ENCODE measurements around the gene DPM3.

DPM3 gene

GRCh38 chr1:155124503-155125463, 15.5 kb downstream of the DPM3 start:
- Histone ChIP-seq H3K9me2 (replicated peaks; ENCODE audit: control insufficient read depth, low read length) (no peaks in the 10 kb centered on the region), H3K4me3 (ENCODE audit: low read length) (no peak overlapping the region), H4K20me1 (ENCODE audit: control insufficient read depth, insufficient read depth, low read depth, low read length) (no peaks in the 10 kb centered on the region), H3K27ac (ENCODE audit: low read depth, low read length) (no peak overlapping the region), H3K36me3 (ENCODE audit: control insufficient read depth, low read length) (no peaks in the 10 kb centered on the region), H3K4me1 (ENCODE audit: control insufficient read depth, low read length) (peaks cover 25% of the 10 kb centered on the region), H3K9me3 (ENCODE audit: control insufficient read depth, insufficient read depth, low read length) (no peaks in the 10 kb centered on the region), H3K27me3 (ENCODE audit: control insufficient read depth, low read length) (peaks cover 75% of the 10 kb centered on the region), H3K4me2 (ENCODE audit: low read length) (no peak overlapping the region), H3K79me2 (ENCODE audit: control insufficient read depth, low read length) (no peaks in the 10 kb centered on the region), H3F3A (ENCODE audit: control insufficient read depth, insufficient read depth) (no peaks in the 10 kb centered on the region)
- no peak for TF ChIP-seq EZH2phosphoT487 (IDR thresholded peaks at IDR 0.05; ENCODE audit: borderline replicate concordance, low read length)
- TF ChIP-seq CTCF (IDR thresholded peaks at IDR 0.05; ENCODE audit: low read depth, low read length, poor library complexity, severe bottlenecking), result no peak

- TF ChIP-seq CTCF (IDR thresholded peaks at IDR 0.05; ENCODE audit: low read depth, low read length, poor library complexity, severe bottlenecking) (no peak), EZH2phosphoT487 (IDR thresholded peaks at IDR 0.05; ENCODE audit: borderline replicate concordance, low read length) (no peak)
- no peaks in the 10 kb centered on the region for H3F3A ChIP-seq (ENCODE audit: control insufficient read depth, insufficient read depth)
- no peaks in the 10 kb centered on the region for H3K79me2 ChIP-seq (ENCODE audit: control insufficient read depth, low read length)
- H3K9me3 ChIP-seq (ENCODE audit: control insufficient read depth, insufficient read depth, low read length), result no peaks in the 10 kb centered on the region
- H3K27ac ChIP-seq (ENCODE audit: low read depth, low read length), result no peak overlapping the region
- no peak overlapping the region for H3K4me3 ChIP-seq (ENCODE audit: low read length)
- H3K27me3 ChIP-seq (ENCODE audit: control insufficient read depth, low read length), result peaks cover 74% of the 10 kb centered on the region
- H3K4me2 ChIP-seq (ENCODE audit: low read length), result no peak overlapping the region
- no peaks in the 10 kb centered on the region for H3K9me2 ChIP-seq (replicated peaks; ENCODE audit: control insufficient read depth, low read length)
- H3K4me1 ChIP-seq (ENCODE audit: control insufficient read depth, low read length), result peaks cover 24% of the 10 kb centered on the region
- H4K20me1 ChIP-seq (ENCODE audit: control insufficient read depth, insufficient read depth, low read depth, low read length), result no peaks in the 10 kb centered on the region
- H3K36me3 ChIP-seq (ENCODE audit: control insufficient read depth, low read length), result no peaks in the 10 kb centered on the region
Observed at GRCh38 chr1:155123801-155124200, 16.5 kb downstream of the DPM3 start.

GRCh38 chr1:155122308-155122707, 18.0 kb downstream of the DPM3 start:
- Histone ChIP-seq H3K27me3 (ENCODE audit: control insufficient read depth, low read length) (peaks cover 70% of the 10 kb centered on the region), H3K4me3 (ENCODE audit: low read length) (no peak overlapping the region), H3K4me2 (ENCODE audit: low read length) (no peak overlapping the region), H3K36me3 (ENCODE audit: control insufficient read depth, low read length) (no peaks in the 10 kb centered on the region), H3K4me1 (ENCODE audit: control insufficient read depth, low read length) (peaks cover 9% of the 10 kb centered on the region), H3F3A (ENCODE audit: control insufficient read depth, insufficient read depth) (no peaks in the 10 kb centered on the region), H4K20me1 (ENCODE audit: control insufficient read depth, insufficient read depth, low read depth, low read length) (no peaks in the 10 kb centered on the region), H3K79me2 (ENCODE audit: control insufficient read depth, low read length) (no peaks in the 10 kb centered on the region), H3K9me3 (ENCODE audit: control insufficient read depth, insufficient read depth, low read length) (no peaks in the 10 kb centered on the region), H3K27ac (ENCODE audit: low read depth, low read length) (no peak overlapping the region), H3K9me2 (replicated peaks; ENCODE audit: control insufficient read depth, low read length) (no peaks in the 10 kb centered on the region)
- no peak for TF ChIP-seq EZH2phosphoT487 (IDR thresholded peaks at IDR 0.05; ENCODE audit: borderline replicate concordance, low read length)
- no peak for TF ChIP-seq CTCF (IDR thresholded peaks at IDR 0.05; ENCODE audit: low read depth, low read length, poor library complexity, severe bottlenecking)

All from DOHH2 (cell line).